GM19351 (cell line): Measurements from ENCODE around the gene PIK3R4.

ENCODE experiments used
- ATAC-seq: cut with Tn5 transposase; IDR thresholded peaks from one replicate; pipeline ENCODE4 v1.9.1; 2021; ENCODE audit warnings: mild to moderate bottlenecking, moderate library complexity; ENCODE audit not compliant: unreplicated experiment

The PIK3R4 gene

DNA sequence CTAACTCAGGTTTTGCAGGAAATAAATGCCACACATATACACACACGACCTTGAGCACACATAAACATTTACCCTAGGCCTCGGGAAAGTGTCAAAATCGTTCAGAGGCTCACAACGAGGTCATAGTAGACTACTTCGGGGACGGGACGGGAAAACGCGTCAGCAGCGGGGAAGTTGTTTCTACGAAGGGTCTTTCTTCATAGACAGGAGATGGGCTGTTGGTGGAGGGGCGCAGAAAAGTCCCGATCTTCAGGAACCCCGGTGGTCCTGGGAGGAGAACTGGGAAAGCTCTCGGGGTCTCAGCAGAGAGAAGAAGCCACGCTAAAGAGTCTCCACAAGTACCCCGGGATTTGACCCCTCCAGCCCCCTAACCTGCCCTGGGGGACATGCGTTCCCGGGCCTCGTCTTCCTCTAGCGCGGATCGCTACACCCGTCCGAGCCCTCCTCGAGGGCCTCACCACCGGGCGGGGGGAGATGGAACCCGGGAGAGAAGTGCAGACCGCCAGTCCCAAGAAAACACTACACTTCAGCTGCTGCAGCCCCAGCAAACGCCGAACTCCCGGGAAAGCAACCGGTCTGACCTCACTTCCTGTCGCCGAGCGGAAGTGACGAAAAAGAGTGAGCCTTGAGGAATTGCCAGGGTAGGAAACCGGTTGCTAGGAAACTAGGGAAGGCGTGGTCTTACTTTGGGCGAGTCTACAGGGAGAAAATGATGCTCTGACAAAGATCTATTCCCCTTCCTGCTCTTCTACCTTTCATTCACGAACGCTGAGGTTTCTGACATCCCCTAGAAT, at the start of gene PIK3R4:
Gene PIK3R4, minus strand, starts transcription at position 584 of the 794 bp plus-strand sequence. CDS start 1,611 bp downstream, outside the sequence.
- peak; percentile 89 for ATAC-seq

DNA sequence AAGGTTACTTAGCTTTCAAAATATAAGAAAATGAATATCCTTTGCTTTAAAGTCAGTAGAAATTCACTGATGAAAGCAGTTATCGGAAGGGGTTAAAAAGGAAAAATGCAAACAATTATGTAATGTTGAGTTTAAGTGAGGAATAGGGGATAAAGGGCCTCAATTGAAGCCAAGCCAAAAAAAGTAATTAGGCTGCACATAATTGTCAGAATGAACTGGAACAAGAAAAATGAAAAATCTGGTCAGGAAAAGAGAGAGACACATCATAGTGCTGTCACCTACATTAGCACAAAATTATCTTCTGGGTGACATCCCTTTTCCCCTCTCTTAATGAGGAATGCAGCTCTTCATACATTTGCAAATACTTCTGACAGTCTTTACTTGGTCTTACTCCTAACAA, 48.8 kb upstream of the PIK3R4 start:
- ATAC-seq, result no peak

GRCh38 chr3:130792246-130792645, 45.6 kb upstream of the PIK3R4 start:
- ATAC-seq, result no peak

DNA sequence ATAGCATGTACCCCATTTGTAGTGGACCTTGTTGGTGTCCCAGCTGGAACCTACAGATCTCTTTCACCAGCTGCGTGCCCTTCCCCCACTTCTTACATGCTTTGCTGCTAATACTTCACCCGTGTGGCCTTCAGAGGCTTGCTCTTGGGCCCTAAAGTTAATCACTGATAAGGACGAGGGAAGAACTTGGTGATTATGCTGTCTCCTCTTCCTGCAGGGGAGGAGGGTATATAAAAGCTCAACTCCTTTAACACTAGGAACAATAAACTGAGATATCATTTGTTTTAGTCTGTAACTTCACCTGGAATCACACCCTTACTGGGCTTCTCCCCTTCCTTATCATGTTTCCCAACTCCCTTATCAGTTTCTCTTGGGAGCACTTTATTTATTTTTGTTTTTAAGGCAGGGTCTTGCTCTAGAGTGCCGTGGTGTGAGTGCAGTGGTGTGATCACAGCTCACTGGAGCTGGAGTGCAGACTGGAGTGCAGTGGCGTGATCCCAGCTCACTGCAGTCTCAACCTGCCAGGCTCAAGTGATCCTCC, 43.2 kb upstream of the PIK3R4 start:
- no peak for ATAC-seq

DNA sequence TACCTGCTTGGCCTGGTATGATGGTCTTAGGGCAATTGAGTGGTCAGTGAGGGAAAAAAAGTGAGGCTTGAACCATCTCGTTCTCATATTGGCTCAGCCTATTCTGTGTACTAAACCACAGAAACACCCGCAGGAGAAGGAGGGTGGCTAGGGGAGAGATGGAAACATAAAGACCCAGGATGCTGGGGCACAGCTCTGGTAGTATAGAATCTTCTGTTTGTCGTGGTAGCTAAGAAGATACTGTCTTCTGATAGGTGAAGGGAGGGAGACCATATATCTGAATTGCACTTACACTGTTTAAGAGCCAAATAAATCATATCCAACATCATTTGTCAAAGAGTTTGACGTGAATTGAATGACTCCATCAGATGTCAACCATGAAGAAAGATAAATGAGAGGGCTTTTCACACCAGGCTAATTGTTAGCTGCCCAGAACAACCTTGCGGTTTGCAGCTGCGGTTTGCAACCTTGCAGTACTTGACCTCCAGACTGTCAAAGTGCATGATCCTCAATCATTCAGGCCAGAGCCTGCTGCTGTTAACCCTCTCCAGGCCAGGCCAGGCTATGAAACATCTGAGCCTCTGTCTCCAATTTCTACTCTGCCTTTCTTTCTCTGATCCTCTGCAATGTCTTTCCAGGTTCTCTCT, 40.9 kb upstream of the PIK3R4 start:
- no peak for ATAC-seq

DNA sequence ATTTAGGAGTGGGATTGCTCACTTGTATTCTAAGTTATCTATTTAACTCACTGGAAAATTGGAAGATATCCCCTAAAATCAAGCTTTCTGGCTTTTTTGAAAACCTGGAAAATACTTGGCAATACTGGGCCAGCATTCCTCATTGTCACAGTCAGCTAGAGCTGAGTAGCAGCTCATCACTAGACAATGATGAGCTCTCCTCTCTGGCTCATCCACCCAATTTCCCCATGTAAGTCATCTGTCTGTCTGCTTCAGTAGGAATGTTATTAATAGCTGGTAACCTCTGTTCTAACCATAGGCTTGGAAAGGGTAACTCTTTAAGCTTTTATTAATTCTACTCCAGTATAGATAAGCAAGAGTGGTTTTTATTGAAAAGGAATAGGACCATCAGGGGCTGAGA, 39.7 kb upstream of the PIK3R4 start:
- ATAC-seq, result no peak

DNA sequence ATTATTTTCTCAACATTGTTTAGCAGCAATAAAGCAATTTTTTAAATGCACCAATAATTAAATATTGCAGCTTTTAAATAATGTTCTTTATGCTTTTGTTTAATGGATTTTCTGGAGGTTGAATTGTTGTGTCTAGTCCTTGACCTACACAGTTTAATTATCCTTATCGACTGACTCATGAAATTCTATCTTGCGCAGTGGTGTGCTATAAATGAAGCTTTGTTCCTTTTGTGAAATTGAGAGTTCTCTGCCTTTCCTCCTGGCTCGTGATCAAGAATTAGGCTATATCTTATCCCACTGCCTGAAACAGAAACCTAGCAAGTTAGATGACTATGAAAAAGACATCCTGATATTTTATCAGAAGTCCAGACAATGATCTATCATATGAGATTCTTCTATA, 37.0 kb upstream of the PIK3R4 start:
- no peak for ATAC-seq

GRCh38 chr3:130779486-130779885, 32.9 kb upstream of the PIK3R4 start:
- peak; percentile 9 for ATAC-seq

GRCh38 chr3:130779031-130779430, 32.4 kb upstream of the PIK3R4 start:
- ATAC-seq, result peak; percentile 97

GRCh38 chr3:130773366-130773765, 26.7 kb upstream of the PIK3R4 start:
- no peak for ATAC-seq

DNA sequence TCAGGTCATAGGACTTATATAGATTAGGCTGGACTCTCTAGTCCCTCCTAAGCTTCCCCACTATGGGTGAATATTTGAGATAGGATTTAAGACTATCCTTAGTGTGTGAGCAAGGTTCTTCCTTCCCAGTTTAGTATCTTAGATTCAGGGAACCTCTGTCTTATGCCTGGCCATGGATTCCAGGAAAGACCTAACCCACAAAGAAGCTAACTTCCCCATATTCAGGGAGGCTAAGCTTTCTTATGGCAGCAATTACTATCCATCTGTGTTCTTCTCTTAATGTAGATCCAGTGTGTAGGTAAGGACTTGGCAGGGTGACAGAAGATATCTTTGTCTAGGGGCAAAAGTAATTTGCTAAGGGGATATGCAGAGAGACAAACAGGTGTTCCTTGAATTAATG, 25.5 kb upstream of the PIK3R4 start:
- ATAC-seq, result no peak

DNA sequence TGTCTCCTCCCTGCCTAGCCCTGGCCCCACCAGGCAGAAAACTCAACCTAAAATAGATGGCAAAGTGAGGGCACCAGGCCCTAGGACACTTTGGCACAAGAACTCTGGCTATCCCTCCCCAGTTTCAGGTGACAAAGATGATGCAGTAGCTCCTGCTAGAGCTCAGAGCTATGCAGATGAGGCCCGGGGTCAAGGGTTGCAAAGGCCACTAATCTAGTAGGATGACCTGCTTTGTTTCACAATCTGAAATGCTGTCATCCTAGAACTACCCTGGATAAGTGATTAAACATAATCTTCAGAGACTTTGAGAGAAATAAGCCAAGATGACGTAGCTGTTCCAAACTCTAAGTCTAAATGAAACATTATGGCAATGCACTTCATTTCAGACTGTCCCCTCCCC, 24.0 kb upstream of the PIK3R4 start:
- no peak for ATAC-seq

DNA sequence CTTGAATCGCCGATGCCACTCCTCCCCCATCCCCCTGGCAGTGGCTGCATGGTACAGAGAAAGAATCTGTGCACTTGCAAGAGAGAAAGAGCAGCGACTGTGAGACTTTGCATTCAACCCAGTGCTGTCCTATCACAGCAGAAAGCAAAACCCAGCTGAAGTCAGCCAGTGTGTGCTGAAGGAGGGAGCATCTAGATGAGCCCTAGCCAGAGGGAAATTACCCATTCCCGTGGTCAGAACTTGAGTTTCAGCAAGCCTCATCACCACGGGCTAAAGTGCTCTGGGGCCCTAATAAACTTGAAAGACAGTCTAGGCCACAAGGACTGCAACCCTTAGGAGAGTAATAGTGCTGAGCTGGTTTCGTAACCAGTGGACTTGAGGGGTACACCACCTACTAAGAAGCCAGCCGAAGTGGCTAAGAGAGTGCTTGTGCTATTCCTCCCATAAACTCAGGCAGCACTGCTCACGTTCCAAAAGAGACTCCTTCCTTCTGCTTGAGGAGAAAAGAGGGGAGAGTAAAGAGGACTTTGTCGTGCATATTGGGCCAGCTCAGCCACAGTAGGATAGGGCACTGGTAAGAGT, 15.2 kb upstream of the PIK3R4 start:
- ATAC-seq, result no peak

DNA sequence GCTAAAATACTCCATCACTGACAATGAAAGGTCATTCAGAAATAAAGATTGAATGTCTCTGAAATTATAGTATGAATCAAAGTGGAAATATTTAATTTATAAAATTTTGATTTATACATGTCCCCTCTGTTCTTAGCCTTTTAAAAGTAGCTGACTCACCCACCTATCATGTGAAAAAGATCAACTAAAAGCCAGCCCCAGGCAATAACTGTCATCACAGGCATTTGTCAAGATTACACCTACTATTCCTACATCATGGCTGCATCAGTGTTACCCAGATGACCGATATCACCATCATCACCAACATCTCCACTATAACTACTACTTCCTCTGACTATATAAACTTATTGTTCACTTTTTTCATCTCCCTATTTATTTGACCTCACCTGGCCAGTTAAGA, 14.3 kb upstream of the PIK3R4 start:
- no peak for ATAC-seq

GRCh38 chr3:130759692-130760338, 13.2 kb upstream of the PIK3R4 start:
- ATAC-seq, result peak; percentile 72

DNA sequence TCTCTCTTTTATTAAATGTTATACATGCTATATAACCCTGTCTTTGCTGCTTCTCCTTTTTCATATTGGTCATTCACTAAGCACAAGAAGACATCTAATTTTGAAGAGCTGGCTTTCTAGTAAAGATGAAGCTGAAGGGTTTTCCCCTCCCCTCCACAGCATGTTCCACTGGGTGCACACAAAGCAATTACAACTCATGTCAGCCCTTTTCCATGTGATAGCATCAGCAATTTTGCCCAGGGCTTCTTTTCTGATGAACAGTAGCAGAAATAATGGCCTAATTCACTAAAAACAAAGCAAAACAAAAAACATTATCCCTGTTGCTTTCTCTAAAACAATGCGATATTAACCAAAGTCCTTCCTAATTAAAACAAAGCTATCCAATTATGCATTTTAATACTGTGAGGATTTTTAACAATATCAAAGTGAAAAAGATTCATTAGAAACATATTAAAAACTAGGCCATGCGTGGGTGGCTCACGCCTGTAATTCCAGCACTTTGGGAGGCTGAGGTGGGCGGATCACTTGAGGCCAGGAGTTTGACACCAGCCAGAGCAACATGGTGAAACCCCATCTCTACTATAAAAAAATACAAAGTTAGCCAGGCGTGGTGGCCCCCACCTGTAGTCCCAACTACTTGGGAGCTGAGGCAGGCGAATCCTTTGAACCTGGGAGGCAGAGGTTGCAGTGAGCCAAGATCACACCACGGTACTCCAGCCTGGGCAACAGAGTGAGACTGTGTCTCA, 12.2 kb upstream of the PIK3R4 start:
- peak; percentile 63 for ATAC-seq

GRCh38 chr3:130757611-130758150, 11.1 kb upstream of the PIK3R4 start:
- ATAC-seq, result no peak

DNA sequence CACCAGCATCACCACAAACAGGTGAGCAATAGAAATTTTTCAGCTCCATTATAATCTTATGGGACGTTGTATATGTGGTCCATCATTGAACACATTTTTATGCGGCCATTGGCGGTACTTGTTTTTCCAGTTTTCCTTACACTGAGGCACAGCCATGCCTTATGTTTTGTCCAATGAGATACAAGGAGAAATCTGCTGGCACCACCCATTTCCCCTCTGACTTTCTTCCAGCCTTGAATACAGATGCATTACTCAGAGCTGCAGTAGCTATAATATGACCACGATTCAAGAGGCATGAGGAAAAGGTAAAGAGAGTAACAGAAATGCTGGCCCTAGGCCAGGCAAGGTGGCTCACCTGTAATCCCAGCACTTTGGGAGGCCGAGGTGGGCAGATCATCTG, 9.0 kb upstream of the PIK3R4 start:
- ATAC-seq, result no peak

DNA sequence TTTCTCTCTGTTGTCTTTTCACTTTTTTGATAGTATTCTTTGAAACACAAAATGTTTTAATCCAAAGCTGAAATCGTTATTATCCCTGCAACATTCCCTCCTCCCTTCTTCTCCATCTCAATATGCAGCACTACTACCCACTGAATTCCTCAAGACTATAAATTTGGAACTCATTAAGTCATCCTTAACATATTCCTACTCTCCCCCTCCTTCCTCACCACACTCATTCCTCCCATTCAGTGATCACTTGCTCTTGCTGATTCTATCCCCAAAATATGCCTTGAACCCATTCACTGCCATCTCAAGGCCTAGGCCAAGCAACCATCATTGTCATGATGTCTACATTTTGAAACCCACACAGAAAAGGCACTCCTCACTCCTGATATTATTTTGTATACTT, 2.4 kb upstream of the PIK3R4 start:
- no peak for ATAC-seq

GRCh38 chr3:130748467-130748861, 1.8 kb upstream of the PIK3R4 start:
- ATAC-seq, result no peak
